ENCODE measurements around the gene PLCB1.

DNA sequence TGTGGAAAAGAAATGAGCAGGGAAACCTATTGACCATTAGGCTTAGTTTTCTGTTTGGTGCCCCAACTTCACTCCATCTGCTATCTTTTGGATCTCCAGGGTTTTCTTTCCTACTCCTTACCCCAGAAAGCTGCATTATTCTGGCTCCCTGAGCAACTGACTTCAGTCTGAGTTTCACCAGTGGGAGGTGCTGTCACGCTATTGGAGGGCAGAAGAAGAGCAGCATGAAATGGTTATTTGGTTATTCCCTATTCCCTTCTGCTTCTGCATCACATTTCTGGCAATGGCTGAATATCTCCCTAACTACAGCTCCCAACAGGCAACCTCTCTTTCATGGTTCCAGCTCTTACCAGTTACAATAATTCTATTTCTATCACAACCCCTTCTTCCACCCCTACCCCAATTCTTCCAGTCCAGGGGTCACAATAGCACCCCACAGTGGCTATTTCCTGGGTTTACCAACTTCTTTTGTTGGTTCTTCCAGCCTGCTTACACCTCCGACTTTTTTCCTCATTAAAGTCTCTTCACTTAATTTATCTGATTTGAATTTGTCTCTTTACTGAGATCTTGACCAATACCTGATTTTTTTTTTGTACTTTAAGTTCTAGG lies 311.5 kb downstream of the PLCB1 start:
- TF ChIP-seq, protein P1, sequence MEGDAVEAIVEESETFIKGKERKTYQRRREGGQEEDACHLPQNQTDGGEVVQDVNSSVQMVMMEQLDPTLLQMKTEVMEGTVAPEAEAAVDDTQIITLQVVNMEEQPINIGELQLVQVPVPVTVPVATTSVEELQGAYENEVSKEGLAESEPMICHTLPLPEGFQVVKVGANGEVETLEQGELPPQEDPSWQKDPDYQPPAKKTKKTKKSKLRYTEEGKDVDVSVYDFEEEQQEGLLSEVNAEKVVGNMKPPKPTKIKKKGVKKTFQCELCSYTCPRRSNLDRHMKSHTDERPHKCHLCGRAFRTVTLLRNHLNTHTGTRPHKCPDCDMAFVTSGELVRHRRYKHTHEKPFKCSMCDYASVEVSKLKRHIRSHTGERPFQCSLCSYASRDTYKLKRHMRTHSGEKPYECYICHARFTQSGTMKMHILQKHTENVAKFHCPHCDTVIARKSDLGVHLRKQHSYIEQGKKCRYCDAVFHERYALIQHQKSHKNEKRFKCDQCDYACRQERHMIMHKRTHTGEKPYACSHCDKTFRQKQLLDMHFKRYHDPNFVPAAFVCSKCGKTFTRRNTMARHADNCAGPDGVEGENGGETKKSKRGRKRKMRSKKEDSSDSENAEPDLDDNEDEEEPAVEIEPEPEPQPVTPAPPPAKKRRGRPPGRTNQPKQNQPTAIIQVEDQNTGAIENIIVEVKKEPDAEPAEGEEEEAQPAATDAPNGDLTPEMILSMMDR (conservative IDR thresholded peaks at IDR 0.05; ENCODE audit: low read depth, low read length) = no peak
- no peak for TF ChIP-seq EZH2 (IDR thresholded peaks at IDR 0.05; ENCODE audit: low read length, unreplicated experiment)

Data from PC-3 (cell line).